ENCODE measurements around the gene SIDT1.

Gene SIDT1

DNA sequence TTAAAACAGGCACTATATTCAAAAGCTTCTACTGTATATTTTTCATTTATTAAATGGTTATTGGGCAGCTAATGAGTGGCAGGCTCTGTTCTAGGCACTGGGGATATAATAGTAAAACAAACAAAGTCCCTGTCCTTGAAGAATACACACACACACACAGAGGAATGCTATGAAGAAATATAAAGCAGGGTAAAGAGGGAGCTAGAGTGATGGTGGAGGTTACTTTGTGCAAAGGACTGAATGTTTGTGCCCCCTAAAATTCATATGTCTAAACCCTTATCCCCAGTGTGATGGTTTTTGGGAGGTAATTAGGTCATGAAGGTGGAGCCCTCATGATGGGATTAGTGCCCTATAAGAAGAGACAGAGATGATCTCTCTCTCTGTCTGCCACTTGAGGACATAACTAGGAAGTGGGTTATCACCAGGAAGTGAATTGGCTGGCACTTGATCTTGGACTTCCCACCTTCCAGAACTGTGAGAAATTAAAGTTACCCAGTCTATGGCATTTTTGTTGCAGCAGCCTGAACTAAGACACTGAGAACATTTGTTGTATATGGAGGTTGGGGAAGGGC is 132.3 kb downstream of the SIDT1 start:
- Histone ChIP-seq H3K27ac (ENCODE audit: low read length) (no peak overlapping the region), H3K4me3 (ENCODE audit: low read length) (no peak overlapping the region)

DNA sequence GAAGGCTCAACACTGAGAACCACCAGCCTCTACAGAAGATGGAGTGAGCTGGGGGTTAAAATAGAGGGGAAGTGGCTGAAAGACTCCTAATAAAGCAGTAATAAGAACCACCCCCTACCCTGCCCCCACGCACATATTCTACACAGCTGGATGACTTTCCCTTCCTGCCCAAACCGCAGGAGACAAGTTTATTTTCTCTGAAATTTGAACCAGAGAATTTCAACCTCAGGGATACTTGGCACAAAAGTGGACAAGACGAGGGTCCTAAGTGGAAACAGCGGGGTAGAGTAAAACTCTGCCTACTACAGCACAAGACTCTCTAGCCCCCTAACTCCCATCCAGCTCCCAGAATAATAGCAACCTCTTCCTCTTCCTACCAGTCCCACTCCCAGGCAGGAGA is 135.7 kb downstream of the SIDT1 start:
- no peaks in the 10 kb centered on the region for H3K36me3 ChIP-seq (ENCODE audit: insufficient read depth, low read depth, low read length)
- no peak overlapping the region for H3K27ac ChIP-seq (ENCODE audit: low read length)
- H3K27me3 ChIP-seq (ENCODE audit: insufficient read depth, low read length), result no peaks in the 10 kb centered on the region
- H3K4me3 ChIP-seq (ENCODE audit: low read length), result no peak overlapping the region
- peaks cover 10% of the 10 kb centered on the region; the same call in 1 of the 2 replicates for H3K4me1 ChIP-seq (ENCODE audit: insufficient read depth, low read length)
- peak overlapping the region; percentile 25; the same call in 1 of the 2 replicates for H3K9ac ChIP-seq (ENCODE audit: low read depth, low read length)
- no peaks in the 10 kb centered on the region for H3K9me3 ChIP-seq (ENCODE audit: insufficient read depth, low read depth, low read length)

More for the DNA sequence above, 132.3 kb downstream of the SIDT1 start:
- peaks cover 16% of the 10 kb centered on the region for H3K36me3 ChIP-seq (ENCODE audit: insufficient read depth, low read depth, low read length)
- H3K4me1 ChIP-seq (ENCODE audit: insufficient read depth, low read length), result peaks cover 10% of the 10 kb centered on the region; the same call in 1 of the 2 replicates
- H3K9me3 ChIP-seq (ENCODE audit: insufficient read depth, low read depth, low read length), result no peaks in the 10 kb centered on the region
- no peaks in the 10 kb centered on the region for H3K27me3 ChIP-seq (ENCODE audit: insufficient read depth, low read length)
- H3K9ac ChIP-seq (ENCODE audit: low read depth, low read length), result no peak overlapping the region

DNA sequence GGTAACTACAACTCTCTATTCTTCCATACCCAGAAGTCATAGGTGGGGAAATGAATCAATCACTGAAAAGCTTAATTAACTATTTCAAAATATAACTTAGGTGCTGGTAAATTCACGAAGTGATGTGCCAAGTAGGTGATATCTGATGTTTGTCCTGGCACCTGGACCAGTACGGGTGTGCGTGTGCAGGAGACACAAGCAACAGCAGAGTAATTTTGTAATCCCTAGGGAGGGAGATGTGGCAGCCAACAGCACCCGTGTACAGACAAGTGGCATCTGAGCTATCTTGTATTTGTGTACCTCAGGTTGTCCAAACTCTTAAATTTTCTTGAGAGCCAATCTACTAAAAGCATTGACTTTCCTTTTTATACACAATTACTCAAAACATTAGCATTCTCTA is 141.2 kb downstream of the SIDT1 start:
- H3K4me3 ChIP-seq (ENCODE audit: low read length), result no peak overlapping the region
- H3K27ac ChIP-seq (ENCODE audit: low read length), result no peak overlapping the region
- peaks cover 12% of the 10 kb centered on the region; the same call in 1 of the 2 replicates for H3K36me3 ChIP-seq (ENCODE audit: insufficient read depth, low read depth, low read length)
- H3K9me3 ChIP-seq (ENCODE audit: insufficient read depth, low read depth, low read length), result no peaks in the 10 kb centered on the region
- H3K9ac ChIP-seq (ENCODE audit: low read depth, low read length), result no peak overlapping the region
- H3K27me3 ChIP-seq (ENCODE audit: insufficient read depth, low read length), result no peaks in the 10 kb centered on the region
- H3K4me1 ChIP-seq (ENCODE audit: insufficient read depth, low read length), result peaks cover 10% of the 10 kb centered on the region; the same call in 1 of the 2 replicates

DNA sequence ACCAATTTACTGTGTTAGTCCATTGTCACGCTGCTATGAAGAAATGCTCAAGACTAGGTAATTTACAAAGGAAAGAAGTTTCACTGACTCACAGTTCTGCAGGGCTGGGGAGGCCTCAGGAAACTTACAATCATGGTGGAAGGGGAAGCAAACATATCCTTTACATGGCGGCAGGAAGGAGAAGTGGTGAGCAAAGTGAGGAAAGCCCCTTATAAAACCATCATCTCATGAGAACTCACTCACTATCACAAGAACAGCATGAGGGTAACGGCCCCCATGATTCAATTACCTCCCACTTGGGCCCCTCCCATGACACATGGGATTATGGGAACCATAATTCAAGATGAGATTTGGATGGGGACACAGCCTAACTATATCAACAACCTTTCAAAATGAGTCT is 143.9 kb downstream of the SIDT1 start:
- Histone ChIP-seq H3K4me1 (ENCODE audit: insufficient read depth, low read length) (peaks cover 9% of the 10 kb centered on the region; the same call in 1 of the 2 replicates), H3K9ac (ENCODE audit: low read depth, low read length) (no peak overlapping the region), H3K36me3 (ENCODE audit: insufficient read depth, low read depth, low read length) (peaks cover 12% of the 10 kb centered on the region; the same call in 1 of the 2 replicates), H3K27me3 (ENCODE audit: insufficient read depth, low read length) (no peaks in the 10 kb centered on the region), H3K9me3 (ENCODE audit: insufficient read depth, low read depth, low read length) (no peaks in the 10 kb centered on the region), H3K27ac (ENCODE audit: low read length) (no peak overlapping the region), H3K4me3 (ENCODE audit: low read length) (no peak overlapping the region)

DNA sequence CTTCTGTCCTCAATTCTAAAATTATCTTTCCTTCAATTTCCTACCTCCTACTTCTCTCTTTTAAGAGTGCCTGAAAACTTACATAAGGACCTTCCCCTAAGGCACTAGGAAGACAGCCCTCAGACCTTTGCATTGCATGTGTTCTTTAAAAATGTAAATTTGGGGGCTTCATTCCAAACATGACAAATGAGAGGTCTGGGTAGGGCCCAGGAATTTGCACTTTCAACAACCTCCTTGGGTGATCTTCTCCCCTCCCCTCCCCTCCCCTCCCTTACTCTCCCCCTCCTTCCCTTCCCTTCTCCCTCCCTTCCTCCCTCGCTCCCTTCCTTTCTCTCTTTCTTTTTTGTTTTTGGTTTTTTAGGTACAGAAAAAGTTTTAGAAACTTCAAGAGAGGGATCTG is 145.4 kb downstream of the SIDT1 start:
- Histone ChIP-seq H3K9me3 (ENCODE audit: insufficient read depth, low read depth, low read length) (no peaks in the 10 kb centered on the region), H3K9ac (ENCODE audit: low read depth, low read length) (no peak overlapping the region), H3K27me3 (ENCODE audit: insufficient read depth, low read length) (no peaks in the 10 kb centered on the region), H3K4me1 (ENCODE audit: insufficient read depth, low read length) (peaks cover 9% of the 10 kb centered on the region; the same call in 1 of the 2 replicates), H3K4me3 (ENCODE audit: low read length) (no peak overlapping the region), H3K27ac (ENCODE audit: low read length) (no peak overlapping the region), H3K36me3 (ENCODE audit: insufficient read depth, low read depth, low read length) (peaks cover 12% of the 10 kb centered on the region; the same call in 1 of the 2 replicates)

DNA sequence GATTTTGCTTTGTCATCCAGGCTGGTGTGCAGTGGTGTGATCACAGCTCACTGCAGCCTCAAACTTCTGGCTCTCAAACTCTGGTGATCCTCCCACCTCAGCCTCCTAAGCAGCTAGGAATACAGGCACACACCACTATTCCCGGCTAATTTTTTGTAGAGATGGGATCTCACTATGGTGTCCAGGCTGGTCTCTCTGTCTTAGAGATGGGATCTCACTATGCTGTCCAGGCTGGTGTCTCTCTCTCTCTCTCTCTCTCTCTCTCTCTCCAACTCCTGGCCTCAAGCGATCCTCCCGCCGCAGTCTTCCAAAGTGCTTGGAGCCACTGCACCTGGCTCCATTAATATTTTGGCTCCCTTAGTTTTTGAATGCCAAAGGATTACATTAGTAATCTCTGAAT is 146.4 kb downstream of the SIDT1 start:
- peaks cover 9% of the 10 kb centered on the region; the same call in 1 of the 2 replicates for H3K4me1 ChIP-seq (ENCODE audit: insufficient read depth, low read length)
- no peak overlapping the region for H3K27ac ChIP-seq (ENCODE audit: low read length)
- no peaks in the 10 kb centered on the region for H3K9me3 ChIP-seq (ENCODE audit: insufficient read depth, low read depth, low read length)
- H3K27me3 ChIP-seq (ENCODE audit: insufficient read depth, low read length), result no peaks in the 10 kb centered on the region
- peaks cover 9% of the 10 kb centered on the region; the same call in 1 of the 2 replicates for H3K36me3 ChIP-seq (ENCODE audit: insufficient read depth, low read depth, low read length)
- no peak overlapping the region for H3K4me3 ChIP-seq (ENCODE audit: low read length)
- no peak overlapping the region for H3K9ac ChIP-seq (ENCODE audit: low read depth, low read length)
